ENCODE data around the gene MYLK4. TPM values are rescaled to one million over a fixed set of nuclear protein-coding genes. Genes with fewer than 3 reads are reported as not detected.

MYLK4 gene
- total RNA-seq, 4 donors from 2014 or later, result 0.33 to 0.45 (median 0.38) TPM

GRCh38 chr6:2630891-2631571 is 119.7 kb downstream of the MYLK4 start:
- peak; percentile 83 for DNase-seq (ENCODE audit: extremely low spot score)
- WGBS, result 86% methylated on average over 11 of the region's 14 CpGs
- Histone ChIP-seq H3K4me3 (no peak overlapping the region), H3K9me3 (no peaks in the 10 kb centered on the region), H3K4me1 (peaks cover 18 to 46% (median 38%) of the 10 kb centered on the region in 4 donors), H3K36me3 (no peaks in the 10 kb centered on the region), H3K27me3 (no peaks in the 10 kb centered on the region), H3K27ac (replicated peaks in 1 of 4) (peak overlapping the region in 3 of 4 donors; percentile 11 to 36 (median 32))
- intact Hi-C loops (cut with DNase I), result loop anchor here (5.0 to 10.0 kb wide), 3 partner anchors 179 to 436 kb away; no protein-coding TSS in a partner anchor
- no peak for TF ChIP-seq POLR2A (IDR thresholded peaks at IDR 0.05; ENCODE audit: low read depth)
- no peak for TF ChIP-seq CTCF (IDR thresholded peaks at IDR 0.05)
- no peak for TF ChIP-seq EP300 (IDR thresholded peaks at IDR 0.05)
- TF ChIP-seq POLR2AphosphoS5 (IDR thresholded peaks at IDR 0.05), result no peak

DNA sequence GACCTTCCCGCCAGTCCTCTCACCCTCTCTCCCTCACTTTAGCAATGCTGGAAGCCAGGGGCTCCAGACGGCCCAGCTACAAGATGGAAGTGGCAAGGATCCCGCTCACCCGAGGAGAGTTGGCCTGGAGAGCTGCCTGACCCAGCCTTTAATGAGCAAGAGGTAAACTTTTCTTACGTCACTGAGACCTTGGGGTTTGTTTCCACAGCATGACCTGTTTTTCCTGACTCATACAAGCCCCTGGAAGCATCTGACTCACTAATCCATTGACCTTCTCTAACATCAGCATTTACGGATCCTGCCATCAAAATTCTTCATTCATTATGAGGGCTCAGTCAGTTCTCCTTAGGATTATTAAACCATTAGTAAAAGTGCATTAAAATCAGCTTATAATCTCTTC is 120.4 kb downstream of the MYLK4 start:
- peaks cover 18 to 52% (median 44%) of the 10 kb centered on the region in 4 donors for H3K4me1 ChIP-seq
- H3K27ac ChIP-seq (replicated peaks in 1 of 4), result peak overlapping the region in 2 of 4 donors; percentile 32 to 36
- TF ChIP-seq CTCF (IDR thresholded peaks at IDR 0.05) (no peak), POLR2A (IDR thresholded peaks at IDR 0.05; ENCODE audit: low read depth) (no peak), POLR2AphosphoS5 (IDR thresholded peaks at IDR 0.05) (no peak), EP300 (IDR thresholded peaks at IDR 0.05) (no peak)
- no peaks in the 10 kb centered on the region for H3K36me3 ChIP-seq
- no peak overlapping the region for H3K4me3 ChIP-seq
- intact Hi-C loops (cut with DNase I), result loop anchor here (5.0 to 10.0 kb wide), 3 partner anchors 178 to 436 kb away; no protein-coding TSS in a partner anchor
- H3K27me3 ChIP-seq, result no peaks in the 10 kb centered on the region
- DNase-seq (ENCODE audit: extremely low spot score), result no peak
- no peaks in the 10 kb centered on the region for H3K9me3 ChIP-seq
- 57% methylated on average over 6 of the region's 6 CpGs for WGBS

DNA sequence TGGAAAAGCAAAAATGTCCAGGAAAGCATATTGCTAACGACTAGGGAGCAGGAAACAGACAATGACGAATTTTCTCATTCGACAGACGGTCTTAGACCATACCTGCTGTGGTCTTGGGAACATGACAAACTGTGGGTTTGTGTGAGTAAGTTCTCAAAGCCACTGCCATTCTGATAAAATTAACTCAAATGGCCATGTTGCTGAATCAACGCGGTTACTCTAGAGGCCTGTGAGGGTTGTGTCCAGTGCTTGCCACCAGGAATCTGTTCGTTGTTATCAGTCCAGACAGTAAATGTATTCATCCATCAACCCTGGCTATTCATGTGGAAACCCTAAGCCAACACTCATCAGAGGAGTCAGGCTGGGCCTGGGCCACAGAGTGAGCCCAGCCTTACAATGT is 124.3 kb downstream of the MYLK4 start:
- 82% methylated on average over 7 of the region's 7 CpGs for WGBS
- intact Hi-C loops (cut with DNase I), result no loop called here
- Histone ChIP-seq H3K9me3 (no peaks in the 10 kb centered on the region), H3K4me3 (no peak overlapping the region), H3K27ac (replicated peaks in 1 of 4) (no peak overlapping the region), H3K36me3 (no peaks in the 10 kb centered on the region), H3K4me1 (peaks cover 0 to 19% (median 10%) of the 10 kb centered on the region in 4 donors), H3K27me3 (no peaks in the 10 kb centered on the region)
- TF ChIP-seq CTCF (IDR thresholded peaks at IDR 0.05) (no peak), POLR2AphosphoS5 (IDR thresholded peaks at IDR 0.05) (no peak), EP300 (IDR thresholded peaks at IDR 0.05) (no peak), POLR2A (IDR thresholded peaks at IDR 0.05; ENCODE audit: low read depth) (no peak)
- no peak for DNase-seq (ENCODE audit: extremely low spot score)

DNA sequence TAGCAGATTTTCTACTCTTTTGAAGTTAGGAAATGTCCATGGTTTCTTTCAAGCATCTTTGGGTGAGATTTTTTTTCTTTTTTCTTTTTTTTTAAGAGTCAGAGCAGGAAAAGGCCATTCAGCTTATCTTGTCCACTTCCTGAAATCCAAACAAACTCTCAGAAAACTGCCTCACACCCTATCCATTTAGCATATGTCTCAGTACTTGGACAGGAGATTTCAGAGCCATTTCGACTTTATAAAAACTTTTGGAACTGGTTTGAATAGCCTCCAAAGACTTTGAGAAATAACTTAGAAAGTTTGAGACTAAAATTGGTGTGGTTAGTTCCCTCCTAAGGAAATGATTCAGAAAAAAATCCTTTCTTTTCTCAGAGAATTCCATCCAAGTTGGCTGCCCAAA is 125.1 kb downstream of the MYLK4 start:
- H3K27me3 ChIP-seq, result no peaks in the 10 kb centered on the region
- H3K4me3 ChIP-seq, result no peak overlapping the region
- WGBS, result 13% methylated on average over 1 of the region's 1 CpG
- peak overlapping the region in 1 of 4 donors; percentile 16 for H3K27ac ChIP-seq (replicated peaks in 1 of 4)
- peaks cover 0 to 12% (median 10%) of the 10 kb centered on the region in 4 donors for H3K4me1 ChIP-seq
- no peak for DNase-seq (ENCODE audit: extremely low spot score)
- no peaks in the 10 kb centered on the region for H3K9me3 ChIP-seq
- no peaks in the 10 kb centered on the region for H3K36me3 ChIP-seq
- TF ChIP-seq EP300 (IDR thresholded peaks at IDR 0.05), result no peak
- TF ChIP-seq POLR2AphosphoS5 (IDR thresholded peaks at IDR 0.05), result no peak
- TF ChIP-seq CTCF (IDR thresholded peaks at IDR 0.05), result no peak
- no peak for TF ChIP-seq POLR2A (IDR thresholded peaks at IDR 0.05; ENCODE audit: low read depth)
- intact Hi-C loops (cut with DNase I), result no loop called here
